H1 (cell line): Measurements from ENCODE around the gene GLDC. TPM values are rescaled to one million over a fixed set of nuclear protein-coding genes. Genes with fewer than 3 reads are reported as not detected.
A peak's percentile ranks its signal among the peaks of the same experiment; 100 is the strongest.

Experiments used
- CTCF ChIA-PET: fragments of 300-600 bp; sonication (Branson Sonifier 250); formaldehyde crosslinking; loops from one replicate; lab custom pipeline; 2021; ENCODE audit not compliant: partially characterized antibody; lab: Charles Lee
- POLR2A ChIA-PET: fragments of 300-600 bp; sonication (Branson Sonifier 250); formaldehyde crosslinking; loops from one replicate; lab custom pipeline; 2021; ENCODE audit warnings: inconsistent platforms; ENCODE audit not compliant: partially characterized antibody; lab: Charles Lee
- DNase-seq, 2 experiments: peaks; one replicate each; pipeline versions ENCODE4 v3.0.0 to v3.0.0-alpha.2; 2010 to 2022; ENCODE audit warnings: low spot score in 2 of 2, low read depth in 1 of 2, mixed read lengths in 1 of 2
- FAIRE-seq: peaks from 2 replicates; lab custom pipeline; 2011; peaks lifted over from hg19 to GRCh38; lab: Jason Lieb, UNC
- H2AFZ ChIP-seq: 2 replicates; pipeline ENCODE4 v1.8.1; 2012; ENCODE audit warnings: low read length, inconsistent platforms
- H2AK5ac ChIP-seq: 2 replicates; pipeline ENCODE4 v1.6.1; 2013; ENCODE audit warnings: low read depth, low read length
- H2BK120ac ChIP-seq: replicated peaks from 2 replicates; pipeline ENCODE3; 2013; ENCODE audit warnings: low read depth, low read length, inconsistent platforms
- H2BK12ac ChIP-seq: 2 replicates; pipeline ENCODE4 v1.6.1; 2013; ENCODE audit warnings: low read depth, low read length
- H2BK15ac ChIP-seq: 2 replicates; pipeline ENCODE4 v1.6.1; 2013; ENCODE audit warnings: low read length
- H2BK20ac ChIP-seq: 2 replicates; pipeline ENCODE4 v1.6.1; 2013; ENCODE audit warnings: low read length
- H2BK5ac ChIP-seq: 2 replicates; pipeline ENCODE4 v1.6.1; 2013; ENCODE audit warnings: low read depth, low read length
- H3K14ac ChIP-seq: 2 replicates; pipeline ENCODE4 v1.6.1; 2013; ENCODE audit warnings: inconsistent platforms; ENCODE audit not compliant: insufficient read length
- H3K18ac ChIP-seq: 2 replicates; pipeline ENCODE4 v1.6.1; 2013; ENCODE audit warnings: low read length; ENCODE audit errors: extremely low read depth
- H3K23ac ChIP-seq: 2 replicates; pipeline ENCODE4 v1.6.1; 2013; ENCODE audit warnings: inconsistent platforms; ENCODE audit not compliant: insufficient read length
- H3K23me2 ChIP-seq: 2 replicates; pipeline ENCODE4 v1.6.1; 2013; ENCODE audit warnings: low read depth, low read length
- H3K27ac ChIP-seq: 2 replicates; pipeline ENCODE4 v1.6.1; 2011; ENCODE audit warnings: low read depth, low read length, inconsistent platforms
- H3K27me3 ChIP-seq, 4 experiments: replicated peaks in 1 of 4; 1 replicate in 1 of 4; 2 replicates in 3 of 4; pipeline versions ENCODE4 v1.6.1 to v1.8.1; 2011 to 2013; ENCODE audit warnings: low read length in 3 of 4, mild to moderate bottlenecking in 3 of 4, inconsistent platforms in 2 of 4, mixed read lengths in 2 of 4, moderate library complexity in 1 of 4; ENCODE audit not compliant: control insufficient read depth in 3 of 4, insufficient read depth in 3 of 4; ENCODE audit errors: extremely low read depth in 1 of 4
- H3K36me3 ChIP-seq, 4 experiments: 2 replicates each; pipeline versions ENCODE4 v1.6.1 to v1.8.1; 2011 to 2013; ENCODE audit warnings: mild to moderate bottlenecking in 4 of 4, low read length in 3 of 4, moderate library complexity in 2 of 4, control low read depth in 1 of 4, inconsistent platforms in 1 of 4; ENCODE audit not compliant: insufficient read depth in 4 of 4, control insufficient read depth in 2 of 4
- H3K4ac ChIP-seq: replicated peaks from 2 replicates; pipeline ENCODE3; 2013; ENCODE audit warnings: low read length, low read depth, mixed read lengths, inconsistent platforms; ENCODE audit not compliant: insufficient read length
- H3K4me1 ChIP-seq, 4 experiments: replicated peaks in 1 of 4; 1 replicate in 1 of 4; 2 replicates in 3 of 4; pipeline versions ENCODE4 v1.6.1 to v1.8.1; 2011 to 2013; ENCODE audit warnings: low read length in 3 of 4, inconsistent platforms in 2 of 4, mixed read lengths in 1 of 4; ENCODE audit not compliant: insufficient read depth in 4 of 4, control insufficient read depth in 3 of 4
- H3K4me2 ChIP-seq, 2 experiments: 2 replicates each; pipeline versions ENCODE4 v1.6.1 to v1.8.1; 2011 to 2013; ENCODE audit warnings: low read depth in 2 of 2, low read length in 2 of 2, control low read depth in 1 of 2, inconsistent platforms in 1 of 2, mild to moderate bottlenecking in 1 of 2; ENCODE audit not compliant: insufficient read depth in 1 of 2
- H3K4me3 ChIP-seq, 4 experiments: fragments of 200-600, 300-600 bp in 1 of 4; sonication (generic), shearing (Covaris generic), sonication (Bioruptor Twin) in 1 of 4; 2 replicates each; pipeline versions ENCODE4 v1.5.1 to v1.8.1; 2011 to 2016; ENCODE audit warnings: low read length in 4 of 4, low read depth in 3 of 4, control low read depth in 2 of 4, inconsistent platforms in 2 of 4, mild to moderate bottlenecking in 2 of 4, mixed read lengths in 1 of 4, moderate library complexity in 1 of 4; ENCODE audit not compliant: insufficient read depth in 2 of 4; ENCODE audit errors: extremely low read depth in 1 of 4
- H3K56ac ChIP-seq: replicated peaks from 2 replicates; pipeline ENCODE3; 2013; ENCODE audit warnings: low read depth, mild to moderate bottlenecking, mixed read lengths, low read length, inconsistent platforms; ENCODE audit not compliant: insufficient read length
- H3K79me1 ChIP-seq: 2 replicates; pipeline ENCODE4 v1.6.1; 2013; ENCODE audit warnings: low read depth, low read length, control low read depth
- H3K79me2 ChIP-seq, 2 experiments: 2 replicates each; pipeline versions ENCODE4 v1.6.1 to v1.8.1; 2012 to 2013; ENCODE audit warnings: low read length in 2 of 2, mild to moderate bottlenecking in 2 of 2, inconsistent platforms in 1 of 2; ENCODE audit not compliant: insufficient read depth in 2 of 2, control insufficient read depth in 1 of 2
- H3K9ac ChIP-seq, 4 experiments: replicated peaks in 1 of 4; 1 replicate in 1 of 4; 2 replicates in 3 of 4; pipeline versions ENCODE4 v1.6.1 to v1.8.1; 2011 to 2013; ENCODE audit warnings: low read depth in 3 of 4, low read length in 3 of 4, control low read depth in 2 of 4, mild to moderate bottlenecking in 2 of 4, moderate library complexity in 2 of 4, inconsistent platforms in 1 of 4; ENCODE audit errors: extremely low read depth in 1 of 4
- H3K9me3 ChIP-seq, 2 experiments: 2 replicates each; pipeline versions ENCODE4 v1.6.1 to v1.8.1; 2012 to 2013; ENCODE audit warnings: mild to moderate bottlenecking in 2 of 2, moderate library complexity in 2 of 2, control low read depth in 1 of 2, inconsistent platforms in 1 of 2, low read depth in 1 of 2, low read length in 1 of 2, mixed read lengths in 1 of 2; ENCODE audit not compliant: insufficient read depth in 2 of 2
- H4K20me1 ChIP-seq, 2 experiments: replicated peaks in 1 of 2; 2 replicates each; pipeline versions ENCODE3 to v1.8.1; 2011 to 2013; ENCODE audit warnings: inconsistent platforms in 2 of 2, low read length in 2 of 2, mild to moderate bottlenecking in 1 of 2; ENCODE audit not compliant: insufficient read depth in 2 of 2, control insufficient read depth in 1 of 2
- H4K5ac ChIP-seq: 2 replicates; pipeline ENCODE4 v1.6.1; 2013; ENCODE audit warnings: low read length, low read depth, mixed read lengths, inconsistent platforms; ENCODE audit not compliant: insufficient read length
- H4K8ac ChIP-seq: 2 replicates; pipeline ENCODE4 v1.8.0; 2013; ENCODE audit warnings: mild to moderate bottlenecking, moderate library complexity, low read length, inconsistent platforms; ENCODE audit not compliant: insufficient read depth; ENCODE audit errors: extremely low read depth
- H4K91ac ChIP-seq: replicated peaks from 2 replicates; pipeline ENCODE3; 2013; ENCODE audit warnings: low read length, mixed read lengths, inconsistent platforms; ENCODE audit not compliant: insufficient read length
- ATF3 ChIP-seq: IDR thresholded peaks from 2 replicates; pipeline ENCODE4 v1.6.1; 2011; ENCODE audit warnings: low read depth, mild to moderate bottlenecking, low read length; ENCODE audit not compliant: insufficient read depth
- CTCF ChIP-seq, 3 experiments: IDR thresholded peaks; 1 replicate in 2 of 3; 2 replicates in 1 of 3; pipeline versions ENCODE4 v1.5.1 to v1.6.1; 2011; ENCODE audit warnings: low read length in 3 of 3, mild to moderate bottlenecking in 3 of 3, inconsistent platforms in 2 of 3, low read depth in 1 of 3, moderate library complexity in 1 of 3; ENCODE audit not compliant: insufficient read depth in 1 of 3; ENCODE audit errors: control extremely low read depth in 1 of 3
- JUN ChIP-seq: IDR thresholded peaks from 2 replicates; pipeline ENCODE4 v1.6.1; 2011; ENCODE audit warnings: low read depth, mild to moderate bottlenecking, improper control_type of control experiment, low read length
- PHF8 ChIP-seq: fragments of 200-600 bp; sonication (generic); conservative IDR thresholded peaks from 2 replicates; pipeline ENCODE4 v1.7.1; 2012; ENCODE audit warnings: low read depth, mild to moderate bottlenecking, inconsistent platforms, low read length, moderate library complexity
- SUZ12 ChIP-seq: fragments of 200-600 bp; sonication (generic); IDR thresholded peaks from 2 replicates; pipeline ENCODE4 v1.6.1; 2012; ENCODE audit warnings: mild to moderate bottlenecking, inconsistent platforms, low read length, moderate library complexity, mixed read lengths
- USF2 ChIP-seq: IDR thresholded peaks from 2 replicates; pipeline ENCODE4 v1.6.1; 2011; ENCODE audit warnings: low read length, improper control_type of control experiment
- WGBS, 2 experiments: shearing (Covaris generic) in 1 of 2; methylation state at CpG; one replicate each; pipeline versions ENCODE4 v1.1.6 to v1.1.7; 2013 to 2015; ENCODE audit warnings: low lambda C conversion rate in 2 of 2, mixed read lengths in 2 of 2, inconsistent platforms in 1 of 2, low coverage in 1 of 2, missing lambda C conversion rate in 1 of 2; ENCODE audit not compliant: insufficient replicate concordance in 2 of 2, insufficient coverage in 1 of 2, insufficient read length in 1 of 2; ENCODE audit errors: extremely low coverage in 1 of 2, missing lambda C conversion rate in 1 of 2; 5-methylcytosine and 5-hydroxymethylcytosine counted together
- polyA plus RNA-seq, 7 experiments: library from polyadenylated mRNA; depleted of rRNA in 3 of 7; stranded (reverse) in 5 of 7; unstranded in 2 of 7; fragments of >200 nt in 5 of 7; fragments of 200-250 nt in 2 of 7; gene quantifications; 1 replicate in 5 of 7; 2 replicates in 1 of 7; 4 replicates in 1 of 7; pipeline versions ENCODE4 v1.2.1 to v1.2.3, GENCODE V29; 2011 to 2013; ENCODE audit warnings: missing spikeins in 2 of 7, mixed read lengths in 2 of 7
- total RNA-seq: library from RNA; stranded (reverse); fragmentation: NEBNext Ultra II Directional; extraction: Animal tissue kit (Norgen Biotek cat#: 25700); gene quantifications from 2 replicates; pipeline ENCODE4 v1.2.1, GENCODE V29; 2021

GLDC gene
- total and polyA plus RNA-seq, 2 of the 8 experiments (the other 6 are each of a cell fraction or from before 2014, with no cell fraction given), result 48.8 to 101 TPM

GRCh38 chr9:6681147-6681956 is 35.8 kb upstream of the GLDC start:
- Histone ChIP-seq H3K23ac (no peak overlapping the region), H3K4me1 (peaks cover 0 to 3% (median 0%) of the 10 kb centered on the region in 4 experiments; a peak in 2 of 7 replicates), H3K56ac (peak overlapping the region; percentile 96), H2AK5ac (no peak overlapping the region), H3K27me3 (no peaks in the 10 kb centered on the region), H2BK20ac (no peak overlapping the region), H3K4me2 (peak overlapping the region; percentile 76 to 95), H4K20me1 (no peaks in the 10 kb centered on the region), H3K14ac (peak overlapping the region; percentile 20), H3K18ac (peak overlapping the region; percentile 100), H4K5ac (peak overlapping the region; percentile 98), H4K91ac (peak overlapping the region; percentile 94), H2BK12ac (peak overlapping the region; percentile 95; the same call in 1 of the 2 replicates), H3K9me3 (no peaks in the 10 kb centered on the region), H2AFZ (peak overlapping the region; percentile 97), H3K9ac (peak overlapping the region; percentile 88 to 100 (median 98)), H3K36me3 (0 out of 8 replicates have a peak, but pooled peaks cover 0 to 4% (median 0%) of the 10 kb centered on the region in 4 experiments), H3K79me1 (no peaks in the 10 kb centered on the region), H3K27ac (peak overlapping the region; percentile 99), H3K23me2 (peaks cover 6% of the 10 kb centered on the region), H4K8ac (peak overlapping the region; percentile 100), H2BK15ac (peak overlapping the region; percentile 99; the same call in 1 of the 2 replicates), H2BK5ac (peak overlapping the region; percentile 99), H2BK120ac (no peak overlapping the region), H3K4ac (peak overlapping the region; percentile 97), H3K4me3 (peak overlapping the region; percentile 81 to 87 (median 85)), H3K79me2 (peaks cover 0 to 8% of the 10 kb centered on the region in 2 experiments; a peak in 2 of 4 replicates)
- FAIRE-seq (no peak), DNase-seq (peak; percentile 91 to 93)
- ChIA-PET CTCF (interaction anchor here (1.0 to 1.6 kb wide), 4 partner anchors 10 to 165 kb away, joined by 3 to 4 read pairs (median 3); no protein-coding TSS in a partner anchor), POLR2A (interaction anchor here (0.5 to 2.6 kb wide), 25 partner anchors 9 to 269 kb away, joined by 3 to 21 read pairs (median 4); partner anchors contain the start of gene KDM4C)
- WGBS, 2 experiments, result 1% methylated on average over 65 of the region's 72 CpGs; no CpG with 5 or more reads in 1 of the 2 experiments
- TF ChIP-seq JUN (no peak), CTCF (IDR thresholded peaks at IDR 0.05; ENCODE audit: control extremely low read depth in 1 of 3, insufficient read depth in 1 of 3, low read depth in 1 of 3, low read length in 3 of 3) (no peak), ATF3 (peak; percentile 83), USF2 (peak; percentile 93), SUZ12 (no peak; the same call in 1 of the 2 replicates), PHF8 (peak; percentile 97)
